22Rv1 (cell line): ENCODE data around the gene TEX261.

Source experiments
- CTCF ChIP-seq: fragments of 450-650 bp; IDR thresholded peaks from 2 replicates; pipeline ENCODE4 v1.5.1; 2017; ENCODE audit warnings: mild to moderate bottlenecking
- ZFX ChIP-seq: fragments of 450-650 bp; IDR thresholded peaks from 2 replicates; pipeline ENCODE4 v1.6.1; 2017; ENCODE audit warnings: antibody characterized with exemption, borderline replicate concordance

- TF ChIP-seq CTCF (no peak), ZFX (no peak)
These were observed 4.7 kb upstream of the TEX261 start for GRCh38 chr2:70999362-70999761.
